ENCODE measurements around the gene TEX14. TPM values are rescaled to one million over a fixed set of nuclear protein-coding genes. Genes with fewer than 3 reads are reported as not detected.

Gene TEX14
- total RNA-seq, 4 donors from 2014 or later = under 0.01 TPM; not detected in 2

DNA sequence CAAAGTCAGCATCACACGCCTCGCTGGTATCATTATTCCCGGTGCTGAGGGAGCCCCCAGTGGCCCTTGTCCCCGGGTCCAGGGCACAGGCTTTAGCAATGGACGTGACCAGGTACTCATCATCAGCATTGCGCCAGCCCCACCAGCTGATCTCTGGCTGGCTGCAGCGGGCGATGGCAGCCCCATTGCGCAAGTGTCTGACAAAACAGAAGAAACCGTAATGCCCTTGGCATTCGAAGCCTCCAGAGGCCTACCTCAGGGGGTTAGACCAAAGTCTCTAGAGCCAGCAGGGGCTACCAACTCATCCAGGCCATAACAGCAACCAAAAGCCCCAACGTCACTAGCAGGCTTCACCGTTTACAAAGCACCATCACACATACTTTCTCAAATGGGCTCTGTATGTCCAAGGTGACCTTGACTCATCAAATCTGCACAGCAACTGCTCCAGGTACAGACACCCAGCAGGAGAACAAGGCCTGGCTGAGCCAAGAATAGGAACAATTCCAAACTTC lies 184.7 kb downstream of the TEX14 start:
- TF ChIP-seq, protein P1, sequence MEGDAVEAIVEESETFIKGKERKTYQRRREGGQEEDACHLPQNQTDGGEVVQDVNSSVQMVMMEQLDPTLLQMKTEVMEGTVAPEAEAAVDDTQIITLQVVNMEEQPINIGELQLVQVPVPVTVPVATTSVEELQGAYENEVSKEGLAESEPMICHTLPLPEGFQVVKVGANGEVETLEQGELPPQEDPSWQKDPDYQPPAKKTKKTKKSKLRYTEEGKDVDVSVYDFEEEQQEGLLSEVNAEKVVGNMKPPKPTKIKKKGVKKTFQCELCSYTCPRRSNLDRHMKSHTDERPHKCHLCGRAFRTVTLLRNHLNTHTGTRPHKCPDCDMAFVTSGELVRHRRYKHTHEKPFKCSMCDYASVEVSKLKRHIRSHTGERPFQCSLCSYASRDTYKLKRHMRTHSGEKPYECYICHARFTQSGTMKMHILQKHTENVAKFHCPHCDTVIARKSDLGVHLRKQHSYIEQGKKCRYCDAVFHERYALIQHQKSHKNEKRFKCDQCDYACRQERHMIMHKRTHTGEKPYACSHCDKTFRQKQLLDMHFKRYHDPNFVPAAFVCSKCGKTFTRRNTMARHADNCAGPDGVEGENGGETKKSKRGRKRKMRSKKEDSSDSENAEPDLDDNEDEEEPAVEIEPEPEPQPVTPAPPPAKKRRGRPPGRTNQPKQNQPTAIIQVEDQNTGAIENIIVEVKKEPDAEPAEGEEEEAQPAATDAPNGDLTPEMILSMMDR (IDR thresholded peaks at IDR 0.05; ENCODE audit: low read depth) = no peak

Small RNA genes lying within 50 kb of the gene (small RNA-seq; reads per million reads assigned to genes)
- not detected for gene AC011195.1
- not detected for gene RF00012
- not detected for gene RNU1-108P
- not detected for gene RNU1-52P
- not detected for gene RNU1-85P

Other genes with a start within 250 kb of the TEX14 start
- not detected for gene HSF5, start 203.6 kb downstream of the TEX14 start, total RNA-seq
- gene MTMR4, start 177.4 kb downstream of the TEX14 start, total RNA-seq = 10 to 100 TPM; 29.7 to 57.6 (median 40.9) TPM
- 10 to 100 TPM; 10.6 to 19.6 (median 17.2) TPM for gene RAD51C, start 557 bp upstream of the TEX14 start, total RNA-seq
- under 1 TPM in 3 of 4 donors, not detected in 1; 0.16 to 0.68 (median 0.22) TPM for gene PPM1E, start 63.8 kb upstream of the TEX14 start, total RNA-seq

Data from subcutaneous adipose tissue (tissue), 4 donors.